Fibroblast of lung (primary cell): ENCODE measurements around the gene KHNYN. TPM values are rescaled to one million over a fixed set of nuclear protein-coding genes. Genes with fewer than 3 reads are reported as not detected.
A peak's percentile ranks its signal among the peaks of the same experiment; 100 is the strongest.

Experiments used
- DNase-seq, 2 donors: peaks; one replicate each; pipeline versions ENCODE4 v3.0.0 to v3.0.0-alpha.2; 2010; ENCODE audit warnings: low read depth in 2 of 2
- H2AFZ ChIP-seq: 2 replicates; pipeline ENCODE4 v1.5.1; 2012; ENCODE audit warnings: low read length, control low read depth, inconsistent platforms
- H3K27ac ChIP-seq: 2 replicates; pipeline ENCODE4 v1.5.1; 2011; ENCODE audit warnings: low read length, control low read depth; ENCODE audit not compliant: insufficient read depth
- H3K27me3 ChIP-seq: 2 replicates; pipeline ENCODE4 v1.5.1; 2011; ENCODE audit warnings: mild to moderate bottlenecking, low read length; ENCODE audit not compliant: control insufficient read depth, insufficient read depth
- H3K36me3 ChIP-seq: 2 replicates; pipeline ENCODE4 v1.5.1; 2011; ENCODE audit warnings: low read length; ENCODE audit not compliant: control insufficient read depth, insufficient read depth
- H3K4me1 ChIP-seq: 2 replicates; pipeline ENCODE4 v1.5.1; 2011; ENCODE audit warnings: low read length; ENCODE audit not compliant: control insufficient read depth, insufficient read depth; ENCODE audit errors: extremely low read depth
- H3K4me2 ChIP-seq: 2 replicates; pipeline ENCODE4 v1.5.1; 2011; ENCODE audit warnings: low read length, control low read depth; ENCODE audit not compliant: insufficient read depth; ENCODE audit errors: extremely low read depth
- H3K4me3 ChIP-seq, 4 experiments: fragments of 200-600 bp in 1 of 4; sonication (generic) in 1 of 4; replicated peaks in 1 of 4; 2 replicates each; pipeline ENCODE4 v1.5.1; 2011 to 2016; ENCODE audit warnings: low read length in 4 of 4, low read depth in 3 of 4, mild to moderate bottlenecking in 3 of 4, control low read depth in 2 of 4, inconsistent platforms in 1 of 4, mixed read lengths in 1 of 4; ENCODE audit not compliant: insufficient read depth in 1 of 4; ENCODE audit errors: control extremely low read depth in 1 of 4
- H3K79me2 ChIP-seq: 2 replicates; pipeline ENCODE4 v1.5.1; 2012; ENCODE audit warnings: mild to moderate bottlenecking, low read length, inconsistent platforms; ENCODE audit not compliant: control insufficient read depth, insufficient read depth
- H3K9ac ChIP-seq: 2 replicates; pipeline ENCODE4 v1.5.1; 2011; ENCODE audit warnings: mild to moderate bottlenecking, low read length, control low read depth; ENCODE audit not compliant: insufficient read depth
- H3K9me3 ChIP-seq: 2 replicates; pipeline ENCODE4 v1.5.1; 2012; ENCODE audit warnings: low read depth, low read length; ENCODE audit not compliant: control insufficient read depth, insufficient read depth
- H4K20me1 ChIP-seq: 2 replicates; pipeline ENCODE4 v1.5.1; 2011; ENCODE audit warnings: low read length; ENCODE audit not compliant: control insufficient read depth, insufficient read depth; ENCODE audit errors: extremely low read depth
- CTCF ChIP-seq, 2 donors: IDR thresholded peaks in 1 of 2; conservative IDR thresholded peaks in 1 of 2; 1 replicate in 1 of 2; 2 replicates in 1 of 2; pipeline ENCODE4 v1.5.1; 2011 to 2012; ENCODE audit warnings: low read length in 2 of 2, control low read depth in 1 of 2, inconsistent platforms in 1 of 2, low read depth in 1 of 2, mild to moderate bottlenecking in 1 of 2
- EZH2 ChIP-seq: IDR thresholded peaks from 2 replicates; pipeline ENCODE4 v1.5.1; 2012; ENCODE audit warnings: low read length, control low read depth, mild to moderate bottlenecking; ENCODE audit errors: missing control alignments
- polyA plus RNA-seq, 2 donors: library from polyadenylated mRNA; depleted of rRNA in 1 of 2; stranded (reverse) in 1 of 2; unstranded in 1 of 2; fragments of >200 nt; gene quantifications; 2 replicates each; pipeline ENCODE4 v1.2.1, GENCODE V29; 2011 to 2012; ENCODE audit warnings: missing spikeins in 1 of 2
- total RNA-seq: library from RNA; depleted of rRNA; stranded (reverse); fragments of >200 nt; gene quantifications from 2 replicates; pipeline ENCODE4 v1.2.1, GENCODE V29; 2014

KHNYN gene
- total and polyA plus RNA-seq, 2 donors (not counting 1 experiment from before 2014, with no cell fraction given), result 14.6 to 61.1 TPM

GRCh38 chr14:24399447-24399822 is 30.3 kb upstream of the KHNYN start:
- Histone ChIP-seq H3K4me2 (peak overlapping the region; percentile 77), H3K4me1 (peaks cover 11% of the 10 kb centered on the region), H3K9me3 (no peaks in the 10 kb centered on the region), H3K27me3 (no peaks in the 10 kb centered on the region), H3K36me3 (no peaks in the 10 kb centered on the region), H4K20me1 (no peaks in the 10 kb centered on the region), H3K79me2 (no peaks in the 10 kb centered on the region), H2AFZ (peak overlapping the region; percentile 38), H3K9ac (no peak overlapping the region), H3K4me3 (peak overlapping the region; percentile 51 to 71 (median 58)), H3K27ac (no peak overlapping the region)
- no peak for DNase-seq
- TF ChIP-seq CTCF (conservative IDR thresholded peaks at IDR 0.05 in 1 of 2, IDR thresholded peaks at IDR 0.05 in 1 of 2; ENCODE audit: low read depth in 1 of 2, low read length in 2 of 2) (no peak), EZH2 (no peak)

GRCh38 chr14:24399999-24400718 is 29.6 kb upstream of the KHNYN start:
- Histone ChIP-seq H3K36me3 (no peaks in the 10 kb centered on the region), H3K4me3 (peak overlapping the region in 2 of 4 experiments; percentile 64 to 71), H3K79me2 (no peaks in the 10 kb centered on the region), H4K20me1 (no peaks in the 10 kb centered on the region), H3K4me2 (peak overlapping the region; percentile 77), H2AFZ (no peak overlapping the region), H3K9me3 (no peaks in the 10 kb centered on the region), H3K27ac (no peak overlapping the region), H3K27me3 (no peaks in the 10 kb centered on the region), H3K9ac (no peak overlapping the region), H3K4me1 (peaks cover 11% of the 10 kb centered on the region)
- no peak for TF ChIP-seq EZH2
- TF ChIP-seq CTCF (conservative IDR thresholded peaks at IDR 0.05 in 1 of 2, IDR thresholded peaks at IDR 0.05 in 1 of 2; ENCODE audit: low read depth in 1 of 2, low read length in 2 of 2), result no peak
- DNase-seq, result peak in 1 of 2 donors; percentile 17

- Histone ChIP-seq H3K79me2 (no peaks in the 10 kb centered on the region), H3K4me2 (no peak overlapping the region), H3K27me3 (no peaks in the 10 kb centered on the region), H3K27ac (no peak overlapping the region), H3K4me3 (peak overlapping the region in 1 of 4 experiments; percentile 22), H3K9me3 (no peaks in the 10 kb centered on the region), H2AFZ (no peak overlapping the region), H3K4me1 (peaks cover 11% of the 10 kb centered on the region), H4K20me1 (no peaks in the 10 kb centered on the region), H3K9ac (no peak overlapping the region), H3K36me3 (no peaks in the 10 kb centered on the region)
- DNase-seq, result no peak
- no peak for TF ChIP-seq EZH2
- no peak for TF ChIP-seq CTCF (conservative IDR thresholded peaks at IDR 0.05 in 1 of 2, IDR thresholded peaks at IDR 0.05 in 1 of 2; ENCODE audit: low read depth in 1 of 2, low read length in 2 of 2)
Measured at GRCh38 chr14:24401810-24402702, 27.7 kb upstream of the KHNYN start.
